Testis (tissue), 3 donors: ENCODE results near the gene ROBO1. TPM values are rescaled to one million over a fixed set of nuclear protein-coding genes. Genes with fewer than 3 reads are reported as not detected.
A peak's percentile ranks its signal among the peaks of the same experiment; 100 is the strongest.

Experiments
- DNase-seq: peaks from one replicate; pipeline ENCODE4 v3.0.0-alpha.2; 2019
- H3K27ac ChIP-seq, 2 donors: fragments of 200-600 bp; sonication (generic); one replicate each; pipeline ENCODE4 v1.5.1; 2019
- H3K27me3 ChIP-seq: fragments of 200-600 bp; sonication (generic); one replicate; pipeline ENCODE4 v1.5.1; 2019
- H3K36me3 ChIP-seq: fragments of 200-600 bp; sonication (generic); one replicate; pipeline ENCODE4 v1.5.1; 2017; ENCODE audit warnings: low read depth; ENCODE audit errors: missing control alignments
- H3K4me1 ChIP-seq: fragments of 200-600 bp; sonication (generic); one replicate; pipeline ENCODE4 v1.5.1; 2019
- H3K4me3 ChIP-seq, 2 donors: fragments of 200-600 bp; sonication (generic); one replicate each; pipeline ENCODE4 v1.5.1; 2017 to 2019
- H3K9me3 ChIP-seq: fragments of 200-600 bp; sonication (generic); one replicate; pipeline ENCODE4 v1.5.1; 2017
- POLR2A ChIP-seq: fragments of 450-650 bp; IDR thresholded peaks from one replicate; pipeline ENCODE4 v1.6.1; 2017; ENCODE audit warnings: antibody characterized with exemption, mild to moderate bottlenecking, moderate library complexity
- WGBS, 2 donors: methylation state at CpG; one replicate each; pipeline ENCODE4 v1.1.5; 2018; 5-methylcytosine and 5-hydroxymethylcytosine counted together
- intact Hi-C: fragments of 100-400 bp; cut with DNase I; formaldehyde crosslinking; loops from one replicate; pipeline ENCODE4 v1.15.1; 2023; ENCODE audit warnings: low total_unique reads
- polyA plus RNA-seq: library from polyadenylated mRNA; stranded (reverse); fragments of 350-450 nt; fragmentation: Illumina TruSeq; extraction: RNeasy Lipid Tissue Mini Kit (QIAGEN cat#74804); gene quantifications from one replicate; pipeline ENCODE4 v1.2.3, GENCODE V29; 2014; ENCODE audit warnings: low read depth, low replicate concordance; ENCODE audit not compliant: insufficient read depth
- total RNA-seq, 2 donors: library from RNA; depleted of rRNA; stranded (reverse); fragments of >200 nt; gene quantifications; one replicate each; pipeline ENCODE4 v1.2.3, GENCODE V29; 2016
- TF ChIP-seq, protein P1 (sequence below), 3 experiments: fragments of 450-650 bp in 2 of 3; fragments of 200-600 bp in 1 of 3; sonication (generic) in 1 of 3; IDR thresholded peaks; one replicate each; pipeline ENCODE4 v1.5.1; 2016 to 2019; ENCODE audit warnings: antibody characterized with exemption in 3 of 3, mild to moderate bottlenecking in 2 of 3, moderate library complexity in 1 of 3

Gene ROBO1
- total and polyA plus RNA-seq, 3 donors from 2014 or later = 39.4 to 45.1 (median 42.6) TPM

DNA sequence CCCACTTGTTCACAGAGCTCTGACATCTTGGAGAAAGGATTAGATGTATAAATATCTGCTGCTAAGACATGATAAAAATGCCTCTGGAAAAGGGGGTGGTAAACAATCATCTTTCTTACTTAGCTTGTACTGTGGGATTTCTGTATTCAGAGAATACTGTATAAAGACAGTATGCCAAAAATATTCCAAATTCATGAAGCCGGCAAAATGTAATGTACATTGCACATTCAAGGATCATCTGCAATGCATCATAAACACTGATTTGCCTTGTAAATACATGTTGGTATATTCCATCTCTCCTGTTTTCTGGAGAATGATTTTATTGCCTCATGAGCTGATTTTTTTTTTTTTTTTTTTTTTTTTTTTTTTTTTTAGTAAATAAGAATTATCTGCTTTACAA, 355.3 kb downstream of the ROBO1 start:
- WGBS, 2 donors = 0% methylated on average over 1 of the region's 1 CpG
- Histone ChIP-seq H3K36me3 (no peaks in the 10 kb centered on the region), H3K27me3 (no peaks in the 10 kb centered on the region), H3K4me3 (no peak overlapping the region), H3K9me3 (no peaks in the 10 kb centered on the region), H3K27ac (no peak overlapping the region), H3K4me1 (no peaks in the 10 kb centered on the region)
- no peak for DNase-seq
- intact Hi-C loops = no loop called here
- TF ChIP-seq, protein P1, sequence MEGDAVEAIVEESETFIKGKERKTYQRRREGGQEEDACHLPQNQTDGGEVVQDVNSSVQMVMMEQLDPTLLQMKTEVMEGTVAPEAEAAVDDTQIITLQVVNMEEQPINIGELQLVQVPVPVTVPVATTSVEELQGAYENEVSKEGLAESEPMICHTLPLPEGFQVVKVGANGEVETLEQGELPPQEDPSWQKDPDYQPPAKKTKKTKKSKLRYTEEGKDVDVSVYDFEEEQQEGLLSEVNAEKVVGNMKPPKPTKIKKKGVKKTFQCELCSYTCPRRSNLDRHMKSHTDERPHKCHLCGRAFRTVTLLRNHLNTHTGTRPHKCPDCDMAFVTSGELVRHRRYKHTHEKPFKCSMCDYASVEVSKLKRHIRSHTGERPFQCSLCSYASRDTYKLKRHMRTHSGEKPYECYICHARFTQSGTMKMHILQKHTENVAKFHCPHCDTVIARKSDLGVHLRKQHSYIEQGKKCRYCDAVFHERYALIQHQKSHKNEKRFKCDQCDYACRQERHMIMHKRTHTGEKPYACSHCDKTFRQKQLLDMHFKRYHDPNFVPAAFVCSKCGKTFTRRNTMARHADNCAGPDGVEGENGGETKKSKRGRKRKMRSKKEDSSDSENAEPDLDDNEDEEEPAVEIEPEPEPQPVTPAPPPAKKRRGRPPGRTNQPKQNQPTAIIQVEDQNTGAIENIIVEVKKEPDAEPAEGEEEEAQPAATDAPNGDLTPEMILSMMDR (IDR thresholded peaks at IDR 0.05) = no peak
- TF ChIP-seq POLR2A = no peak

DNA sequence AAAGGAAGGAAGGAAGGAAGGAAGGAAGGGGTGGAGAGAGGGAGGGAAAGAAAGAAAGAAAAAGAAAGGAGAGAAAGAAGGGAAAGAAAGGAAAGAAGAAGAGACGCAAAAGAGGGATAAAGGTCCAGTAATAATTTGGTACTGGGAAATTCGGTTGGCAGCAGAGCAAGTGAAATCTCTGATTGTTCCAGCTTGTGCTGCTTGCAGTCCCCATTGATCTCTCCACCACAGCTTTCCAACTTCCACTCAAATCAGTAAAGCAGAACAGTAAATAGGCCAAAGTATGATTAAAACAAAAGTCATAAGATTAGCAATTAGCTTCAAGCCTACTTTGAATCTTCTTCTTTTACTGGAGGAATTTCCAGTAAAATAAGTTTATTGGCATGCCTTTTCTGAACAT, 357.2 kb downstream of the ROBO1 start:
- intact Hi-C loops = no loop called here
- Histone ChIP-seq H3K4me1 (no peaks in the 10 kb centered on the region), H3K27ac (no peak overlapping the region), H3K27me3 (no peaks in the 10 kb centered on the region), H3K4me3 (no peak overlapping the region), H3K9me3 (no peaks in the 10 kb centered on the region), H3K36me3 (no peaks in the 10 kb centered on the region)
- DNase-seq = no peak
- WGBS, 2 donors = 44 to 52% methylated on average over 2 of the region's 2 CpGs
- TF ChIP-seq POLR2A = no peak
- TF ChIP-seq, protein P1 (IDR thresholded peaks at IDR 0.05) = no peak

DNA sequence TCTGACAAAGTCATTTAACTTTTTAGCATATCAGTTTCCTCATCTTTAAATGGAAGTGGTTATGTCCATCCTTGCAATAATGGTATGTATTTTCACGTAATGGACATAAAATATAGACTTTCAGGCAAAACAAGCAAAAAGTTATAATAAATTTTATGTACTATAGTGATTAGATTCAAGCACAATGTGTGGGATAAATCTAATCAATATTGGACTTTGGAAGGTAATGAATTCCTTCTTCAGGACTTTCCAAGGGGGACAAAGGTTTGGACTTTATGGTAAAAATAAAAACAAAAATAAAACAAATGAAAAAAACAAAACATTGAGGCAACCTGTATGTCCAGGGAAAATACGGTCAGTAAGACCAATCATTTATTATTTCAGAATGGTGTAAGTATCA, 357.7 kb downstream of the ROBO1 start:
- no peak overlapping the region for H3K27ac ChIP-seq
- no peaks in the 10 kb centered on the region for H3K4me1 ChIP-seq
- DNase-seq = no peak
- H3K9me3 ChIP-seq = no peaks in the 10 kb centered on the region
- H3K36me3 ChIP-seq = no peaks in the 10 kb centered on the region
- TF ChIP-seq, protein P1 (IDR thresholded peaks at IDR 0.05) = no peak
- no peak for TF ChIP-seq POLR2A
- no peaks in the 10 kb centered on the region for H3K27me3 ChIP-seq
- 87 to 91% methylated on average over 2 of the region's 2 CpGs for WGBS, 2 donors
- H3K4me3 ChIP-seq = no peak overlapping the region
- intact Hi-C loops = no loop called here

DNA sequence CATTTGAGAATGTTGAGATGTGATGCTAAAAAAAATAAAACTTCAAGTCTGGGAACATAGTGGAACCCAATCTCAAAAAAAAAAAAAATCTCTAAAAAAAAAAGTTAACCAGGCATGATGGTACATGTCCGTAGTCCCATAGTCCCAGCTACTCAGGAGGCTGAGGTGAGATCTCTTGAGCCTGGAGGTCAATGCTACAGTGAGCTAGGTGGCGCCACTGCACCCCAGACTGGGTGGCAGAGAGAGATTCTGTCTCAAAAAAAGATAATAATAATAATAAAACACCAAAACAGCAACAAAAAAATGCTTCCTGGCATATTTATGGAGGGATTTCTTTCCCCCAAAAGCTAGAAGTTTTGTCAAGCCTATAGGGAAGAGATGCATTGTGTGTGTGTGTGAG, 361.6 kb downstream of the ROBO1 start:
- H3K9me3 ChIP-seq = no peaks in the 10 kb centered on the region
- no peaks in the 10 kb centered on the region for H3K36me3 ChIP-seq
- peak; percentile 30 for DNase-seq
- H3K27ac ChIP-seq = no peak overlapping the region
- WGBS, 2 donors = 92 to 94% methylated on average over 2 of the region's 2 CpGs
- intact Hi-C loops = no loop called here
- no peak overlapping the region for H3K4me3 ChIP-seq
- TF ChIP-seq, protein P1 (IDR thresholded peaks at IDR 0.05) = no peak
- TF ChIP-seq POLR2A = no peak
- no peaks in the 10 kb centered on the region for H3K27me3 ChIP-seq
- H3K4me1 ChIP-seq = no peaks in the 10 kb centered on the region

DNA sequence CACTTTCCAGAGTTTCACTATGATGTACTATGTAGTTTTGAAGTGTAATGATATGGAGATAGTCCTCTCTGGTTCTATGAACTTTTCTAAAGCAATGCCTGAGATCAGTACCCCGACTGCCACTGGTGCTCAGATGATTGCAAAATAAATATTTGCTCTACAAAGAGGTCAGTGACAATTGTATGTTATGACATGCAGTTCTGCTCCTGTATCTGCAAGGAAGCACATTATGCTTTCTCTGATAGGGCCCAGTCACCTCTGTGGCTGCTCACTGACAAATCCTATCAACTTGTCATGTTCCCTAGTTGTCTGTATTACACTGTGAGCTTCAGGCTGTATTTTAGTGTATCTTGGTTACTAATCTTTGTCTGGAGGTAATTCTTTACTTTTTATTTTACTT, 362.6 kb downstream of the ROBO1 start:
- WGBS, 2 donors = 73 to 94% methylated on average over 1 of the region's 1 CpG
- no peaks in the 10 kb centered on the region for H3K9me3 ChIP-seq
- no peak for DNase-seq
- intact Hi-C loops = no loop called here
- TF ChIP-seq, protein P1 (IDR thresholded peaks at IDR 0.05) = no peak
- TF ChIP-seq POLR2A = no peak
- H3K4me3 ChIP-seq = no peak overlapping the region
- H3K4me1 ChIP-seq = no peaks in the 10 kb centered on the region
- H3K27me3 ChIP-seq = no peaks in the 10 kb centered on the region
- no peak overlapping the region for H3K27ac ChIP-seq
- H3K36me3 ChIP-seq = no peaks in the 10 kb centered on the region
